ENCODE data around the gene PLCD1. TPM values are rescaled to one million over a fixed set of nuclear protein-coding genes. Genes with fewer than 3 reads are reported as not detected.

PLCD1 gene
- total RNA-seq, 6 donors from 2014 or later: 20.8 to 80.1 (median 36.1) TPM

- Histone ChIP-seq H3K4me1 (peaks cover 35 to 60% (median 40%) of the 10 kb centered on the region in 4 donors), H3K36me3 (no peaks in the 10 kb centered on the region), H3K27me3 (peaks cover 0 to 7% (median 0%) of the 10 kb centered on the region in 4 donors), H3K9me3 (no peaks in the 10 kb centered on the region), H3K27ac (peak overlapping the region in 3 of 4 donors; percentile 86 to 88 (median 88)), H3K4me3 (peak overlapping the region in 1 of 4 donors; percentile 92)
- 90 to 91% methylated on average over 5 to 6 of the region's 6 CpGs for WGBS, 2 donors
- ATAC-seq (ENCODE audit: low FRiP score in 2 of 2) (no peak), DNase-seq (no peak)
- TF ChIP-seq CTCF (IDR thresholded peaks at IDR 0.05) (no peak), POLR2A (IDR thresholded peaks at IDR 0.05) (no peak), POLR2AphosphoS5 (IDR thresholded peaks at IDR 0.05) (no peak), EP300 (IDR thresholded peaks at IDR 0.05) (no peak)
Observed at GRCh38 chr3:38027466-38028465, 1.7 kb downstream of the PLCD1 start.

DNA sequence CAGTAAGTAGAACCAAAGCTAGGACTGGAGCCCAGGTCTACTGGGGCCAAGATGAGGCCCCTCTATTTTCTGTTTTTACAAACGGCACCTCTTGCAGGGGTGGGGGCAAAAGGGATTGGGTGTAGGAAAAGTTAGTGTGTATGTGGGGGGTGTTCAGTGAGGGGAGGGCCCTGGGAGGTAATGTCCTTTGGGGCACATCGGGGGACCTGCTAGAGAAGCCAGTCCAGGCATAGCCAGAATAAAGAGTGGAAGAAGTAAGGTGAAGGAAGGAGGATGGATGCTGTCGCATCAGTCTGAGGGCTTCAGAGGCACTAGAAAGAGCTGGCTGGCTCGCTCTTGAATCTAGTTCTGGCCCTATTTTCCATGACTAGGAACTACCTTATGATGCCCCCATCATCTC is 2.6 kb downstream of the PLCD1 start:
- H3K27me3 ChIP-seq: peaks cover 0 to 7% (median 0%) of the 10 kb centered on the region in 4 donors
- H3K4me3 ChIP-seq: no peak overlapping the region
- peaks cover 38 to 68% (median 46%) of the 10 kb centered on the region in 4 donors for H3K4me1 ChIP-seq
- 72 to 82% methylated on average over 4 of the region's 4 CpGs for WGBS, 2 donors
- ATAC-seq (ENCODE audit: low FRiP score in 2 of 2) (no peak), DNase-seq (no peak)
- H3K9me3 ChIP-seq: no peaks in the 10 kb centered on the region
- TF ChIP-seq POLR2A (IDR thresholded peaks at IDR 0.05) (no peak), EP300 (IDR thresholded peaks at IDR 0.05) (no peak), CTCF (IDR thresholded peaks at IDR 0.05) (no peak)
- no peak overlapping the region for H3K27ac ChIP-seq
- H3K36me3 ChIP-seq: no peaks in the 10 kb centered on the region

GRCh38 chr3:38022896-38023709 is 6.3 kb downstream of the PLCD1 start:
- TF ChIP-seq CTCF (IDR thresholded peaks at IDR 0.05) (no peak), EP300 (IDR thresholded peaks at IDR 0.05) (no peak), POLR2A (IDR thresholded peaks at IDR 0.05) (no peak), POLR2AphosphoS5 (IDR thresholded peaks at IDR 0.05) (no peak)
- no peak for ATAC-seq (ENCODE audit: low FRiP score in 2 of 2)
- Histone ChIP-seq H3K4me3 (peak overlapping the region in 3 of 4 donors; percentile 63 to 81 (median 72)), H3K9me3 (no peaks in the 10 kb centered on the region), H3K36me3 (peaks cover 0 to 20% (median 10%) of the 10 kb centered on the region in 4 donors), H3K27me3 (no peaks in the 10 kb centered on the region), H3K27ac (peak overlapping the region in 3 of 4 donors; percentile 93 to 97 (median 94)), H3K4me1 (peaks cover 18 to 32% (median 24%) of the 10 kb centered on the region in 4 donors)
- 85 to 86% methylated on average over 5 to 6 of the region's 6 CpGs for WGBS, 2 donors
- no peak for DNase-seq

DNA sequence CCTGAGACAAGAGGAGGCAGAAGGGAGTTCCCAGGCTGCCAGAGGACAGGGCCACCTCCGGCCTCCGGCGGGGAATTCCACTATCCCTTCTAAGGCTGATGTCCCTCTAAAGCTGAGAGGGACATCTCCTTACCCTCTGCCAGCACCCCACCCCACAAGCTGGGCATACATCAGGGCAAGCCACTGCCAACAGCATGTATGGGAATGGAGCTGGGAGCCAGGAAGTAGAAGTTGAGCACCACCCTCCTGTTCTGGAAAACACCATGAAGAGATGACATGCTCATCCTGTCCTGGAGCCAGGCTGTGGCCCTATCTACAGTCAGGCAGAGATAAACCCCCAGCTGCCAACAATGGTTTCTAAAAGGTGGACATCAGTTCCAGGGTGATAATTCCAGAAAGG is 7.1 kb downstream of the PLCD1 start:
- peaks cover 18 to 30% (median 24%) of the 10 kb centered on the region in 4 donors for H3K4me1 ChIP-seq
- no peaks in the 10 kb centered on the region for H3K9me3 ChIP-seq
- H3K36me3 ChIP-seq: peaks cover 0 to 28% (median 13%) of the 10 kb centered on the region in 4 donors
- 48% methylated on average over 3 of the region's 3 CpGs; no CpG with 5 or more reads in 1 of the 2 donors for WGBS, 2 donors
- peak overlapping the region; percentile 50 to 94 (median 78) for H3K27ac ChIP-seq
- H3K27me3 ChIP-seq: no peaks in the 10 kb centered on the region
- TF ChIP-seq POLR2AphosphoS5 (IDR thresholded peaks at IDR 0.05) (peak in 1 of 2 donors; percentile 45), POLR2A (IDR thresholded peaks at IDR 0.05) (no peak), CTCF (IDR thresholded peaks at IDR 0.05) (no peak), EP300 (IDR thresholded peaks at IDR 0.05) (no peak)
- DNase-seq: no peak
- no peak overlapping the region for H3K4me3 ChIP-seq
- ATAC-seq (ENCODE audit: low FRiP score in 2 of 2): no peak
